Breast epithelium (tissue), 3 donors: ENCODE measurements around the gene KLHL40.

ENCODE experiments used
- CTCF ChIP-seq, 3 donors: fragments of 450-650 bp; IDR thresholded peaks; one replicate each; pipeline ENCODE4 v1.5.1; 2016 to 2017; ENCODE audit warnings: antibody characterized with exemption in 3 of 3, mild to moderate bottlenecking in 3 of 3, moderate library complexity in 3 of 3
- POLR2AphosphoS5 ChIP-seq, 3 donors: sonication (generic); formaldehyde crosslinking; IDR thresholded peaks; one replicate each; pipeline ENCODE4 v1.6.1; 2017; ENCODE audit warnings: antibody characterized with exemption in 3 of 3

- TF ChIP-seq POLR2AphosphoS5 (IDR thresholded peaks at IDR 0.05): no peak
- no peak for TF ChIP-seq CTCF (IDR thresholded peaks at IDR 0.05)
Measured at GRCh38 chr3:42675909-42676308, 9.4 kb upstream of the KLHL40 start.
